CD4-positive, alpha-beta T cell treated with Interleukin-15 for 1 hour (primary cell): Measurements from ENCODE around the gene PRAMEF17.
"Not testable (repeated sequence)": the region's sequence is repeated elsewhere in the genome, so short reads cannot be mapped to it uniquely, and the experiment has no call there.

Experiments
- DNase-seq: peaks from one replicate; pipeline ENCODE4 v3.0.0-alpha.2; 2020

Gene PRAMEF17, protein sequence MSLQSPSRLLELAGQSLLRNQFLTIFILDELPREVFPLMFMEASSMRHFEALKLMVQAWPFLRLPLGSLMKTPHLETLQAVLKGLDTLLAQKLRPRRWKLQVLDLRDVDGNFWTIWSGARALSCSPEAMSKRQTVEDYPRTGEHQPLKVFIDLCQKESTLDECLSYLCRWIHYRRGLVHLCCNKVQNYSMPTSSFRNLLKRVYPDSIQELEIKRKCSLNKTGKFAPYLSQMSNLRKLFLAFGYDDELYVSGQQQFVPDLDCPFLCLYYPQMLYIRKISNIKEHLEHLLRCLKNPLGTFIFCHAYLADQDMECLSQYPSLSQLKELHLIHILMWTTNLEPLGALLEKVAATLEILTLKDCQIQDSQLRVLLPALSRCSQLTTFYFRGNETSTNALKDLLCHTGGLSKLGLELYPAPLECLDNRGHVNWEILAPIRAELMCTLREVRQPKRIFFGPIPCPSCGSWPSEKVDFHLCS

DNA sequence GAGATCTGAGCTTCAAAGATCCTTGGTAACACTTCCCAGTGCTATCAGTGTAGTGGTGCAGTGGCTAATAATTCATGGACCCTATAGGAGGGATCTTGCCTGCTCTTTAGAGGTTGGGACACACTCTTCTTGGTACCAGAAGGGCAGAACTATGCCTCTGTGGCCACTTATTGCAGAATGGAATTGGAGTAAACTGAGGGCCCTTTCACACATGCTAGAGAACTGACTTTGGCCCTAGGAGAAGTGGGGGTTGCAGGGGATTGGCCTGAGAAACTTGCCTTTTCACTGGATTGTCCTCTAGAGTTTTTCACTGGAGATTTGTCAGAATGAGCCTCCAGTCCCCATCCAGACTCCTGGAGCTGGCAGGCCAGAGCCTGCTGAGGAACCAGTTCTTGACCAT, at the start of gene PRAMEF17:
PRAMEF17 (plus strand) TSS at position 301 of the 400 bp plus-strand sequence; CDS start at position 327, 26 bp downstream.
- DNase-seq: not testable (repeated sequence)

DNA sequence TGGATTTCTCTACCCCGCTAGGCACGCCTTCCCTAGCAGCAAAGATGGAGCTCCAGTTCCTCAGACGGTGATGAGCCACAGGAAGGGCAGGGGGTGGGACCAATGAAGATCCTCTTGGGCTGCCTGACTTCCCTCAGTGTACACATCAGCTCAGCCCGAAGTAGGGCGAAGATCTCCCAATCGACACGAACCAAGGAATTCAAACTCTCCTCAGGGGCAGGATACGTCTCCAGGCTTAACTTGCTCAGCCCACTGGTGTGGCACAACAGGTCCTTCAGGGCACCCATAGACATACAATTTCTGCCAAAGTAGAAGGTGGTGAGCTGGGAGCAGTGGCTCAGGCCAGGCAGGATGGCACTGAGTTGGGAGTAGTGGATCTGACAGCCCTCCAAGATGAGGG, 46.9 kb upstream of the PRAMEF17 start:
- not testable (repeated sequence) for DNase-seq

DNA sequence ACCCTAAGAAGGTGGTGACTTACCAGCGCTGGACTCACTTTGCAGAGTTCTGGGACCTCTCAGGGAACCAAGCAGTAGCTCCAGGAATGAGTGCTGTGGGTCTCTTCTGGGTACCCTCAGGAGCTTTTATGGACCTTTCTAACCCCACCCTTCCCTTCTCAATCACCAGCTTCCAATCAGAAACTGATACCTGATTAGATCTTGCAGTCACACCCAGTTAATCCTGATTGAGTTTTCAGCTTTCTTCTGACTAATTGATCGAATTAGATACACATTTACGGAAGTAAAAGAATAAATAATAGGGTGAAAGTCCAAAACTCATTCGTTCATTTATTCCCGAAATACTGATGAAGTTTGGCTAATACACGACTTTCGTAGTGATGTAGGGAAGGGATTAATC, 42.4 kb upstream of the PRAMEF17 start, which contains the start of gene PRAMEF14:
PRAMEF14 (minus strand) TSS at position 101 of the 400 bp plus-strand sequence. CDS start 1,820 bp downstream, outside the sequence.
- DNase-seq: not testable (repeated sequence)

DNA sequence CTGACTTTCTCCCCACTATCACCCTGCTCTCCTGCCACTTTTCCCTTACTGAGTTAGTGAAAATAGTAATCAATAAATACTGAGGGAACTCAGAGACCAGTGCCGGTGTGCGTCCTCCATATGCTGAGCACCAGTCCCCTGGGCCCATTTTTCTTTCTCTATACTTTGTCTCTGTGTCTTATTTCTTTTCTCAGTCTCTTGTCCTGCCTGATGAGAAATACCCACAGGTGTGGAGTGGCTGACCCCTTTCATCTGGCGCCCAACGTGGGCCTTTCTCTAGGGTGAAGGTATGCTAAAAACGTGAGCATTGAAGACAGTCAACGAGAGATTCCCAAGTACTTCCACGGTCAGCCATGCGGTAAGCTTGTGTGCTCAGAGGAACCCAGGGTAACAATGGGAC, 36.0 kb upstream of the PRAMEF17 start:
- not testable (repeated sequence) for DNase-seq

DNA sequence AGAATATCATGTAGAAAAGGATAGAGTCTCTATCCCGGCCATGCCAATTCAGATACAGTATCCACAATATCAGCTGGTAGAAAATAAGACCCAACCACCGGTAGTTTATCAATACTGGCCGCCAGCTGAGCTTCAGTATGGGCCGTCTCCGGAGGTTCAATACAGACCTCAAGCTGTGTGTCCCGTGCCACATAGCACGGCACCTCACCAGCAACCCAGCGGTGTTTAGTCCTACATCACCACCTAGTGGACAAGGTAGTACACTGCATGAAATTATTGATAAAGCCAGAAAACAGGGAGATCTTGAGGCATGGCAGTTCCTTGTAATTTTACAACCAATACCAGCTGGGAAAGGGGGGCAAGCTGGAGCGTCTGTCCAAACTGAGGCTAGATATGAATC, 35.0 kb upstream of the PRAMEF17 start:
- DNase-seq: not testable (repeated sequence)

DNA sequence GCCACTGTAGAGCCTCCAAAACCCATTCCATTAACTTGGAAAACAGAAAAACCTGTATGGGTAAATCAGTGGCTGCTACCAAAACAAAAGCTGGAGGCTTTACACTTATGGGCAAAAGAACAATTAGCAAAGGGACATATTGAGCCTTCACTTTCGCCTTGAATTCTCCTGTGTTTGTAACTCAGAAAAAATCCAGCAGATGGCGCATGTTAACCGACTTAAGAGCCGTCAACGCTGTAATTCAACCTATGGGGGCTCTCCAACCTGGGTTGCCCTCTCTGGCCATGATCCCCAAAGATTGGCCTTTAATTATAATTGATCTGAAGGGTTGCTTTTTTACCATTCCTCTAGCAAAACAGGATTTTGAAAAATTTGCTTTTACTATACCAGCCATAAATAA, 32.7 kb upstream of the PRAMEF17 start:
- DNase-seq: not testable (repeated sequence)

DNA sequence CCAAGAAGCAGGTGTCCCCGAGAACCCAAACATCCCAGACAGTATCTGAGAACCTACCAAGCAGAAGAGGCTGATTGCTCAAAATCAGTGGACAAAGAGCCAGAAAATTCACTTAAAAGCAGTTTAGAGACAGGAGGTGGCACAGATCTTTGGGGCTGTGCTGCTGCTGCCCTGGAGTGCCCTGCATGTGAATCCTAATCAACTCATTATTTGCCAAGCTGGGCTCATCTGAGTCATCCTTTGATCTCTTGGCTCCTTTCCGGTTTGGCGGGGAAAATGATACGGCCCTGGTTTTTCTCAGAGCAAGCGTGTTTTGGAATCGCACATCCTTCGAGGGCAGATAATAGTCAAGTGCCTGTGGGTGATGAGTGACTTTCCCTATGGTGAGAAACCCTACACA, 27.1 kb upstream of the PRAMEF17 start:
- not testable (repeated sequence) for DNase-seq

DNA sequence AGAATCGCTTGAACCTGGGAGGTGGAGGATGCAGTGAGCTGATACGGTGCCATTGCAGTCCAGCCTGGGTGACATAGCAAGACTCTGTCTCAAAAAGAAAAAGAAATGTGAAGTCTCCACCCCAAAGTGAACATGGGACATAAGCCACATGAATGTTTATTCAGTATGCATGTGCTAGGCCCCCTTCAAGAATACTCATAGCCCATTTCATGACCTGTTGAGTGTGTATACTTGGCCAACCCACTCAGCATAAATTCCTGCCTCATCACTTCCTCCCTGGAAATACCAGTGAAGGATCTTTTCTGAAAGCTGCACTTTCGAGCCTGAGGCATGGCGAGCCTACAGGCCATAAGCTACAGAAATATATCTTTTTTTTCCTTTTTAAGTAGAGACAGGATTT, 24.5 kb upstream of the PRAMEF17 start:
- not testable (repeated sequence) for DNase-seq

DNA sequence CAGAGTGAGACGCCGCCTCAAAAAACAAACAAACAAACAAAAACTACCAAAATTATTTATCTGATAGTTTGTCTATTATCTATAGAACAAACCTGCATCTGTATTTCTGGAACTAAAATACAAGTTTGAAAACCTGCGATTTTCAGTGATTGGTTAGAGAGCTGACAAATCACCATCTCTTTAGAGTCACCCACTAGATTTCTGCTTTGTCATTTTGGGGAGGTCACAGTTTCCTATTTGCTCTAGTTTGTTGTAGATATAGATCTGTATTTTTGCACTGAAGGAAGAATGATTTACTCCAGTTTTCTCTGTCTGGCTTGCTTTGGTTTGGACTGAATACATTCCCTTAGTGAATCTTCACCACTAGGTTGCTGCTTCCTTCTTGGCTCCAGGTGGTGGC, 22.9 kb upstream of the PRAMEF17 start:
- not testable (repeated sequence) for DNase-seq

DNA sequence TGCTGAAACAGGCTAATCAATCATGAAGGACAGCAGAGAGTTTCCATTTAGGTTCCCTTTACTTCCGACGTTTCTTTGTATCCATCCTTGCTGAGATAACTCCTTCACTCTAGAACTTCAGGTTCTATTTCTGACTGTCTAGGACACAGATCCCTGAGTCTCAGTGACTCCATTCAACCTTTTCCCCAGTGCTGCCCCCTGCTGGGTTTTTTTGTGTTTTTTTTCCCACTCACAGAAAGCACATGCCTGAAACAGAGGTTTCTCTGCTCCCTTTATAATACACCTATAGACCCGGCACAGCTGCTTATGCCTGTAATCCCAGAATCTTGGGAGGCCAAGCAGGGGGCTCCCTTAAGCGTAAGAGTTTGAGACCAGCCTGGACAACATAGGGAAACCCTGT, 20.9 kb upstream of the PRAMEF17 start:
- DNase-seq: not testable (repeated sequence)

DNA sequence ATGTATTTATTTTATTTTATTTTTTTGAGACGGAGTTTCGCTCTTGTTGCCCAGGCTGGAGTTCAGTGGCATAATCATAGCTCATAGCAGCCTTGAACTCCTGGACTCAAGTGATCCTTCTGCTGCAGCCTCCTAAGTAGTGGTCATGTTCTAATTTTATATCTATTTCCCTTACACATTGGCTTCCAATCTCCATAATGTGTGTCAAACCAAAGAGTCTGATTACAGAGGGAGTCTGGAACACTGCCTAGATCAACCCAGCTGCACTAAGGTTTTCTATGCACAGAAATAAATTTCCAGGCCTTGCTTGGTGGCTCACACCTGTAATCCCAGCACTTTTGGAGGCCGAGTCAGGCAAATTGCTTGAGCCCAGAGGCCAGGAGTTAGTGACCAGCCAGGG, 10.4 kb upstream of the PRAMEF17 start:
- DNase-seq: not testable (repeated sequence)

DNA sequence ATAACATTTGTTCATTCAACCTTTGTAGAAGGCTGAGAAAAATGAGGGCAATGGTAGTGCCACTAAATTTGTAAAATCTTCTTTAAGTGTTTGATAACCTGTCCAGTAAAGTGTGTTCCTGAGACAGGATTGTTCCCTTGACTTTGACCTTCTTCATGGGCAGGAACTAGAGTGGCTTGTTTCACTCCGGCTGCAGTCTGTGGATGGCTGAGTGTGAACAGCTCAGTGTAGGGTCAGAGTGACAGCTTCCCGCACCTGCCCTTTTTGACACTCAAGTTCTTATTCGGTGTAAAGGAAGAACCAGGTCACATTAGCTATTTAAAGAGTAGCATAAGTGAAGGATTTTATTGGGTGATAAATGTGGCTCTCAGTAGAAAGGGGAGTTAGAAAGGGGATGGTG, 9.1 kb upstream of the PRAMEF17 start:
- DNase-seq: not testable (repeated sequence)

DNA sequence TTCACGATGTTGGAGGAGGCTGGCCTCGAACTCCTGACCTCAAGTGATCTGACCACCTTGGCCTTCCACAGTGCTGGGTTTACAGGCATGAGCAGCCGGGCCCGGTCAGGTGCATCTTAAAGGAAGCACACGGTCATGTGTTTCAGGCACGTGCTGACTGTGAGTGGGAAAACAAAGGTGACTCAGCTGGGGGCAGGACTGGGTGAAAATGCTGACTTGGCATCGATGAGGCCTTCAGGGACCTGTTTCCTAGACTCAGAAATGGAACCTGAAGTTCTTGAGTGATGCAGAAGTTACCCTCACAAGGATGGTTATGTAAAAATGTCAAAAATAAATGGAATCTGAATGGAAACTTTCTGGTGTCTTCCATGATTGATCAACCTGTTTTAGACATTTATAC, 3.6 kb downstream of the PRAMEF17 start:
- DNase-seq: not testable (repeated sequence)

DNA sequence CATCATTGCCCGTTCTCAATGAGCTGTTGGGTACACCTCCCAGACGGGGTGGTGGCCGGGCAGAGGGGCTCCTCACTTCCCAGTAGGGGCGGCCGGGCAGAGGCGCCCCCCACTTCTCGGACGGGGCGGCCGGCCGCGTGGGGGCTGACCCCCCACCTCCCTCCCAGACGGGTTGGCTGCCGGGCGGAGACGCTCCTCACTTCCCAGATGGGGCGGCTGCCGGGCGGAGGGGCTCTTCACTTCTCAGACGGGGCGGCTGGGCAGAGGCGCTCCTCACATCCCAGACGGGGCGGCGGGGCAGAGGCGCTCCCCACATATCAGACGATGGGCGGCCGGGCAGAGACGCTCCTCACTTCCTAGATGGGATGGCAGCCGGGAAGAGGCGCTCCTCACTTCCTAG, 5.3 kb downstream of the PRAMEF17 start:
- not testable (repeated sequence) for DNase-seq

DNA sequence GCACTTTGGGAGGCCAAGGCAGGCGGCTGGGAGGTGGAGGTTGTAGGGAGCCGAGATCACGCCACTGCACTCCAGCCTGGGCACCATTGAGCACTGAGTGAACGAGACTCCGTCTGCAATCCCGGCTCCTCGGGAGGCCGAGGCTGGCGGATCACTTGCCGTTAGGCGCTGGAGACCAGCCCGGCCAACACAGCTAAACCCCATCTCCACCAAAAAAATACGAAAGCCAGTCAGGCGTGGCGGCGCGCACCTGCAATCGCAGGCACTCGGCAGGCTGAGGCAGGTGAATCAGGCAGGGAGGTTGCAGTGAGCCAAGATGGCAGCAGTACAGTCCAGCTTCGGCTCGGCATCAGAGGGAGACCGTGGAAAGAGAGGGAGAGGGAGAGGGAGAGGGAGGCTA, 5.9 kb downstream of the PRAMEF17 start:
- not testable (repeated sequence) for DNase-seq

DNA sequence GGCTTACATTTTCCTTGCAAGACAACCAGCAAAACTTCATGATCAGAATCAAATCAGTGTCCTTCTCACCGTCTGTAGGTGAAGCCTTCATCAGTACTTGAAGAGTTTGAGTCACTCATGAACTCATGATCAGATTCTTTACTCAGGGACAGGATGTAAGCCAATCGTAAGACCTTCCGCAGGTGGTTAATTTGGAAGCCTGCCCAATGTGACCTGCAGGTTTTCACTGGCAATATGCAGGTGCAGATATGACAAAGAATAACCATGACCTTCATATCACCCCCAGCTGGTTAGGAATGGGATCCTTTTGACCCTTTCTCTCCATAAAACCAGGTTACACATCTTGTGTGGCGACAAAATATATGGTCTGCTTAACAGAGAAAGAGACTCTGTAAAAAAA, 18.4 kb downstream of the PRAMEF17 start:
- DNase-seq: no peak

DNA sequence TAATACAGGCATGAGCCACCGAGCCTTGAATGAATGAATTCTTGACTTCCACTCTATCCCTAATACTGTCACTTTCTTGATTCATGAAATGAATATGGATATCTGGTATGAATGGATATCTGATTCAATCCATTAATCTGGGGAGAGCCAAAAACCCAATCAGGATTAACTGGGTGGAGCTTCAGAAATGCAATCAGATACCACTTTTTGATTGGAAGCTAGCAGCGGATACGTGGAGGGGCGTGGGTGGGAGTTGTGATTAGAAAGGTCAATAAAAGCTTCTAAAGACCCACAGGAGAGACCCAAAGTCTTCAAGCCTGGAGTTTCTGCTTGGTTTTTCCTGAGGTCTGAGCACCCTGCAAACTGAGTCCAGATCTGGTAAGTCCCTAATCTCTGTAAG, 20.7 kb downstream of the PRAMEF17 start, which contains the start of gene PRAMEF20:
PRAMEF20 (plus strand) TSS at position 301 of the 400 bp plus-strand sequence. CDS start 5,905 bp downstream, outside the sequence.
- not testable (repeated sequence) for DNase-seq

DNA sequence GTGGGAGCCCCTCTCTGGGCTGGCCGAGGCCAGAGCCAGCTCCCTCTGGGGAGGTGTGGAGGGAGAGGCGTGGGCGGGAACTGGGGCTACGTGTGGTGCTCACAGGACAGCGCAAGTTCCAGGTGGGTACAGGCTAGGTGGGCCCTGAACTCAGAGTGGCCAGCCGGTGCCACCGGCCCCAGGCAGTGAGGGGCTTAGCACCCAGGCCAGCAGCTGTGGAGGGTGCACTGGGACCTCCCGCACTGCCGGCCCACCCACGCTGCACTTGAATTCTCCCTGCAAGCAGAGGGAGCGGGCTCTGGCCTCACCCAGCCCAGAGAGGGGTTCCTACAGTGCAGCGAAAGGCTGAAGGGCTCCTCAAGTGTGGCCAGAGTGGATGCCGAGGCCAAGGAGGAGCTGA, 41.1 kb downstream of the PRAMEF17 start:
- DNase-seq: no peak

DNA sequence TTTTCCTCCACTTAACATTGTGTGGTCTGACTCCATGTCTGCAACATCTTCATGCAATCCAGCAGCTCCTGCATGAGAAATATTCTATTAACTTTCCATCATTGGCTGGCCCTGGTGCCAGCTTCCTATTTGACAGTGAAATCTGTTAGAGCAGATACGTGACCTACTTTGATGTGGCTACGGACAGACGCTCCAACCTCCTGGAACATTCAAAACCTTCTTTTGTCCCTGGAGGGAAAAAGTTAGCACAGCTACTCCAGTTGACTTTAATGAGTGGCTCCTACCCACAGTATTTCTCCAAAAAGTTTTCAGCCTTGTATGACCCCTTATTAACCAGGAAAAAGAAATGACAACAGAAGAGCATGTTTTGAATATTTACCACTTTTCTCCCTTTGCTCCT, 42.8 kb downstream of the PRAMEF17 start:
- no peak for DNase-seq

DNA sequence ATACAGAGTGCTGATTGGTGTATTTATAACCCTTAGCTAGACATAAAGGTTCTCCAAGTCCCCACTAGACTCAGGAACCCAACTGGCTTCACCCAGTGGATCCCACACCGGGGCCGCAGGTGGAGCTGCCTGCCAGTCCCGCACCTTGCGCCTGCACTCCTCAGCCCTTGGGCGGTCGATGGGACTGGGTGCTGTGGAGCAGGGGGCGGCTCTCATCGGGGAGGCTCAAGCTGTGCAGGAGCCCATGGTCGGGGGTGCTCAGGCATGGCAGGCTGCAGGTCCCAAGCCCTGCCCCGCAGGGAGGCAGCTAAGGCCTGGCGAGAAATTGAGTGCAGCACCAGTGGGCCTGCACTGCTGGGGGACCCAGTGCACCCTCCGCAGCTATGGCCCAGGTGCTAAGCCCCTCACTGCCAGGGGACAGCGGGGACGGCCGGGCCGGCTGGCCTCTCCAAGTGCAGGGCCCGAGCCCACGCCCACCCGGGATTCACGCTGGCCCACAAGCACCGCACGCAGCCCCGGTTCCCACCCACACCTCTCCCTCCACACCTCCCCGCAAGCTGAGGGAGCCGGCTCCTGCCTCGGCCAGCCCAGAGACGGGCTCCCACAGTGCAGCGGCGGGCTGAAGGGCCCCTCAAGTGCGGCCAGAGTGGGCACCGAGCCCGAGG, 44.4 kb downstream of the PRAMEF17 start:
- DNase-seq: not testable (repeated sequence)

DNA sequence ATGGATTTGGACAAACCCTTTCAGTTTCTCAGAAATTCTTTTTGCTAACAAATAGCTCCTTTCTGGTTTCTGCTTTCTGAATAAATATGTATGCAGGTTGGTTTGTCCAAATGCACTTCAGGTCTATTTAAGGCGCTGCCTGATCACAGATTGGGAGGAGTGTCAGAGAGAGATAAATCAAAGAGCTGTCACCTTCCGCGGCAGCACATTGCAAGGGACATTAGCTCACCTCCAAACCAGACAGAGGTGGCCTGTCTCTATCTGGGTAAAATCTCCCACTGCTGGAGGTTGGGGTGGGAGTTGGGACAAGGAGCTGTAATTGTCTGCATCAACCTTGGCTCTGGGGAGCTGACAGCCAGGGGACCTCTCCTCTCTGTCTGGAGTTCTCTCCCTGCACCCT, 46.0 kb downstream of the PRAMEF17 start:
- DNase-seq: no peak

DNA sequence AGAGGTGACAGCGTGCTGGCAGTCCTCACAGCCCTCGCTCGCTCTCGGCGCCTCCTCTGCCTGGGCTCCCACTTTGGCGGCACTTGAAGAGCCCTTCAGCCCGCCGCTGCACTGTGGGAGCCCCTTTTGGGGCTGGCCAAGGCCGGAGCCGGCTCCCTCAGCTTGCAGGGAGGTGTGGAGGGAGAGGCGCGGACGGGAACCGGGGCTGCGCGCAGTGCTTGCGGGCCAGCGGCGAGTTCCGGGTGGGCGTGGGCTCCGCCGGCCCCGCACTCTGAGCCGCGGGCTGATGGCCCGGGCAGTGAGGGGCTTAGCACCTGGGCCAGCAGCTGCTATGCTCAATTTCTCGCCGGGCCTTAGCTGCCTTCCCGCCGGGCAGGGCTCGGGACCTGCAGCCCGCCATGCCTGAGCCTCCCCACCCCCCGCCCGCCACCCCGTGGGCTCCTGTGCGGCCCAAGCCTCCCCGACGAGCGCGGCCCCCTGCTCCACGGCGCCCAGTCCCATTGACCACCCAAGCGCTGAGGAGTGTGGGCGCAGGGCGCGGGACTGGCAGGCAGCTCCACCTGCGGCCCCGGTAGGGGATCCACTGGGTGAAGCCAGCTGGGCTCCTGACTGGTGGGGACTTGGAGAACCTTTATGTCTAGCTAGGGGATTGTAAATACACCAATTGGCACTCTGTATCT, 49.8 kb downstream of the PRAMEF17 start:
- DNase-seq: not testable (repeated sequence)
